Stimulated activated memory B cell treated with anti-CD40 and anti-IgM and Interleukin-4, amounts not matched to agents 10 μg/mL and 1 μg/mL and 100 μg/mL, for 72 hours (primary cell): ENCODE results near the gene MAD1L1.
A peak's percentile ranks its signal among the peaks of the same experiment; 100 is the strongest.

Experiments
- ATAC-seq: fragments of 150-1000 bp; cut with Tn5 transposase; 2 replicates; pipeline ENCODE4 v1.10.0; 2021
- H3K27ac Mint-ChIP-seq: one replicate; pipeline ENCODE4 v1.8.0; 2022; ENCODE audit warnings: mild to moderate bottlenecking, mixed read lengths
- H3K27me3 Mint-ChIP-seq: one replicate; pipeline ENCODE4 v1.8.0; 2022; ENCODE audit warnings: mixed read lengths
- H3K36me3 Mint-ChIP-seq: one replicate; pipeline ENCODE4 v1.8.0; 2022; ENCODE audit warnings: mixed read lengths
- H3K4me1 Mint-ChIP-seq: one replicate; pipeline ENCODE4 v1.8.0; 2022; ENCODE audit warnings: mixed read lengths
- H3K4me3 Mint-ChIP-seq: one replicate; pipeline ENCODE4 v1.8.0; 2022; ENCODE audit warnings: mild to moderate bottlenecking, moderate library complexity, mixed read lengths
- H3K9me3 Mint-ChIP-seq: one replicate; pipeline ENCODE4 v1.8.0; 2022; ENCODE audit warnings: mixed read lengths

Gene MAD1L1

DNA sequence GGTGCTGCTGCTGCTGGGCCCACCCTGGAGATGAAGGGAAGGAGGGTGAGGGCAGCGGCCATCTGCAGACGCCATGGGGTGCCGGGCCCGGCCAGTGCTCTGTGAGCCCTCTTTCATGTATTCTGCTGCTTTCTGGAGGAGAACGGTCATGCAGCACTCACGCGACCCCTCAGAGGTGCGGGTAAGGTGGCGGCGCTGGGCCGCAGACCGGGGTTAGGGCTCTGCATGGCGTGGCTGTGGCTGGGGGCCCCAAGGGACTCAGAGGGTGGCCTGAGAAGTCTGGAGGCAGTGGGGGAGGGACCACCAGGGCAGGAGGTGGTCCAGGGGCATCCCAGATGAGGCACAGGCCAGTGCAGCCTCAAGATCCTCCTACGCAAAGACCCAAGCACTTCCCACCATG lies 287.2 kb downstream of the MAD1L1 start:
- H3K27me3 Mint-ChIP-seq = no peaks in the 10 kb centered on the region
- no peak for ATAC-seq
- no peaks in the 10 kb centered on the region for H3K9me3 Mint-ChIP-seq
- H3K36me3 Mint-ChIP-seq = peaks cover 5% of the 10 kb centered on the region
- H3K27ac Mint-ChIP-seq = peak overlapping the region; percentile 10
- H3K4me1 Mint-ChIP-seq = peaks cover 14% of the 10 kb centered on the region
- H3K4me3 Mint-ChIP-seq = no peak overlapping the region

DNA sequence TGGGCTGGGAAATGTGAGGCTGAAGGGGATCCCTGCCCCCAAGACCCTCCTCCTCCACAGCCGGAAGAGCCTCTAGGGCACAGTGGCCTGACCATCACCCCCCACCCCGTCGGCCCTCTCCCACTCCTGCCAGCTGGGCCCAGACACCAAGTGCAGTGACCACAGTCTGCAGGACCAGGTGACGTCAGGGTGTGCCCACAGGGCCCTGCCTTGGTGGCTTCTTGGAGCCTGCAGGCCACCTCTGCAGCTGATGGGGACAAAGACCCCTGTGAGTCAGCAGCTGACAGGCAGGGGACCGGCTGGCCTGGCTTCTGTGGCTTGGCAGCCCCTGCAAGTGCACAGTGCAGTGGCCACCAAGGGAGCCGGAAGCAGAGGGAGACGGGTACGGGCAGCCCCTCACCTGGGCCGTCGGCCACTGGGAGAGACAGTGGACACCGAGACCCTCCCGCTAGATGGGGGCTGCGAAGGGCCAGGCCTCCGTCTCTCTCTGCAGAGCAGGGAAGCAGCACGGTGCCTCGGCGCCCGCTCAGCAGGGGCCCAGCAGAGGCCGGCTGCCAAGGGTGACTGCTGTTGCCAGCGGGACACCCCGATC lies 288.0 kb downstream of the MAD1L1 start:
- Mint-ChIP-seq H3K27me3 (no peaks in the 10 kb centered on the region), H3K27ac (no peak overlapping the region), H3K9me3 (no peaks in the 10 kb centered on the region), H3K36me3 (no peaks in the 10 kb centered on the region), H3K4me3 (no peak overlapping the region), H3K4me1 (peaks cover 22% of the 10 kb centered on the region)
- no peak for ATAC-seq

GRCh38 chr7:1943933-1944618 lies 288.7 kb downstream of the MAD1L1 start:
- H3K4me3 Mint-ChIP-seq = no peak overlapping the region

GRCh38 chr7:1943326-1943725 lies 289.4 kb downstream of the MAD1L1 start:
- Mint-ChIP-seq H3K4me3 (no peak overlapping the region), H3K27ac (no peak overlapping the region), H3K4me1 (peaks cover 36% of the 10 kb centered on the region), H3K9me3 (no peaks in the 10 kb centered on the region), H3K27me3 (no peaks in the 10 kb centered on the region), H3K36me3 (peaks cover 1% of the 10 kb centered on the region)
- ATAC-seq = no peak

More at GRCh38 chr7:1943933-1944618, 288.7 kb downstream of the MAD1L1 start:
- H3K27ac Mint-ChIP-seq = no peak overlapping the region
- no peaks in the 10 kb centered on the region for H3K27me3 Mint-ChIP-seq
- H3K4me1 Mint-ChIP-seq = peaks cover 29% of the 10 kb centered on the region
- no peaks in the 10 kb centered on the region for H3K36me3 Mint-ChIP-seq
- ATAC-seq = no peak
- H3K9me3 Mint-ChIP-seq = no peaks in the 10 kb centered on the region

GRCh38 chr7:1942941-1943289 lies 289.8 kb downstream of the MAD1L1 start:
- H3K4me1 Mint-ChIP-seq = peaks cover 40% of the 10 kb centered on the region
- no peak for ATAC-seq
- no peaks in the 10 kb centered on the region for H3K27me3 Mint-ChIP-seq
- peaks cover 6% of the 10 kb centered on the region for H3K36me3 Mint-ChIP-seq
- peak overlapping the region; percentile 89 for H3K27ac Mint-ChIP-seq
- H3K9me3 Mint-ChIP-seq = no peaks in the 10 kb centered on the region
- no peak overlapping the region for H3K4me3 Mint-ChIP-seq

- H3K27ac Mint-ChIP-seq = peak overlapping the region; percentile 89
- H3K36me3 Mint-ChIP-seq = peaks cover 6% of the 10 kb centered on the region
- H3K9me3 Mint-ChIP-seq = no peaks in the 10 kb centered on the region
- no peaks in the 10 kb centered on the region for H3K27me3 Mint-ChIP-seq
- ATAC-seq = no peak
- peaks cover 41% of the 10 kb centered on the region for H3K4me1 Mint-ChIP-seq
- no peak overlapping the region for H3K4me3 Mint-ChIP-seq
These were observed 290.4 kb downstream of the MAD1L1 start for GRCh38 chr7:1942243-1942940.

- Mint-ChIP-seq H3K36me3 (peaks cover 6% of the 10 kb centered on the region), H3K9me3 (no peaks in the 10 kb centered on the region), H3K4me3 (no peak overlapping the region), H3K27me3 (no peaks in the 10 kb centered on the region), H3K27ac (peak overlapping the region; percentile 89), H3K4me1 (peaks cover 41% of the 10 kb centered on the region)
- ATAC-seq = no peak
These were observed 291.1 kb downstream of the MAD1L1 start for GRCh38 chr7:1941464-1942242.

- Mint-ChIP-seq H3K36me3 (peaks cover 6% of the 10 kb centered on the region), H3K27ac (peak overlapping the region; percentile 89), H3K4me3 (peak overlapping the region; percentile 88), H3K4me1 (peaks cover 41% of the 10 kb centered on the region), H3K27me3 (no peaks in the 10 kb centered on the region), H3K9me3 (no peaks in the 10 kb centered on the region)
- peak; percentile 11 for ATAC-seq
These were observed 291.9 kb downstream of the MAD1L1 start for GRCh38 chr7:1940863-1941262.

- Mint-ChIP-seq H3K4me1 (peaks cover 41% of the 10 kb centered on the region), H3K27me3 (no peaks in the 10 kb centered on the region), H3K9me3 (no peaks in the 10 kb centered on the region), H3K27ac (peak overlapping the region; percentile 89), H3K36me3 (peaks cover 6% of the 10 kb centered on the region), H3K4me3 (peak overlapping the region; percentile 88)
- ATAC-seq = peak; percentile 97
These were observed 292.4 kb downstream of the MAD1L1 start for GRCh38 chr7:1940402-1940786.

- Mint-ChIP-seq H3K9me3 (no peaks in the 10 kb centered on the region), H3K27me3 (no peaks in the 10 kb centered on the region), H3K4me1 (peaks cover 44% of the 10 kb centered on the region), H3K36me3 (peaks cover 9% of the 10 kb centered on the region), H3K27ac (peak overlapping the region; percentile 89), H3K4me3 (peak overlapping the region; percentile 88)
- ATAC-seq = peak; percentile 44
These were observed 293.0 kb downstream of the MAD1L1 start for GRCh38 chr7:1939434-1940401.

DNA sequence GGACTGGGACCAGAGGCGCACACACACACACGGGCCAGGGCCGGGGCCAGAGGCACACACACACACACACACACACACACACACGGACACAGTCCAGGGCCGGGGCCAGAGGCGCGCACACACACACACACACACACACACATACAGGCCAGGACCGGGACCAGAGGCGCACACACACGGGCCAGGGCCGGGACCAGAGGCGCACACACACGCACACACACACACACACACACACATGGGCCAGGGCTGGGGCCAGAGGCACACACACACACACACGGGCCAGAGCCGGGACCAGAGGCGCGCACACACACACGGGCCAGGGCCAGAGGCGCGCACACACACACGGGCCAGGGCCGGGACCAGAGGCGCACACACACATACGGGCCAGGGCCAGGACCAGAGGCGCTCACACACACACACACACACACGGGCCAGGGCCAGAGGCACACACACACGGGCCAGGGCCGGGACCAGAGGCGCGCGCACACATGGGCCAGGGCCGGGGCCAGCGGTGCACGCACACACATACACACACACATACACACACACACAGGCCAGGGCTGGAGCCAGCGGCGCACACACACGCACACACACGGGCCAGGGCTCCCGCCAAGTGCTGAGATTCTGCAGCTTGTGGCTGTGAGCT lies 293.8 kb downstream of the MAD1L1 start:
- peak; percentile 2 for ATAC-seq
- H3K27me3 Mint-ChIP-seq = no peaks in the 10 kb centered on the region
- H3K36me3 Mint-ChIP-seq = peaks cover 18% of the 10 kb centered on the region
- H3K9me3 Mint-ChIP-seq = no peaks in the 10 kb centered on the region
- H3K4me1 Mint-ChIP-seq = peaks cover 51% of the 10 kb centered on the region
- peak overlapping the region; percentile 88 for H3K4me3 Mint-ChIP-seq
- peak overlapping the region; percentile 89 for H3K27ac Mint-ChIP-seq

DNA sequence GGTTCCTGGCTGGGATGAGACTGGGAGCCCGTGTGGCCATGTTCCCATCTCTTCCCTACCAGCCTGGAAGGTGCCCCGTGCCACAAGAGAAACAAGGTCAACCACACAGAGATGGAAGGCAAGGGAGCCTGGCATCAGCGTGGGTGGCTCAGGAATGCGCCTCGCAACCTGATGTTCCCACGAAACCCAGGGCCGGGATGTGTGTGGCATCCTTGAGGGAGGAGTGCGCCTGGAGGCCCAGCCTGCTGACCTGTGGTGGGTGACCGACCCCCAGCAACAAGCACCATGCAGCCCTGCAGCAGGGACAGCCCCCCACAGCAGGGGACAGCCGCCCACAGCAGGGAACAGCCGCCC lies 295.5 kb downstream of the MAD1L1 start:
- no peak for ATAC-seq
- Mint-ChIP-seq H3K27ac (no peak overlapping the region), H3K4me3 (no peak overlapping the region), H3K9me3 (no peaks in the 10 kb centered on the region), H3K27me3 (no peaks in the 10 kb centered on the region), H3K4me1 (peaks cover 50% of the 10 kb centered on the region), H3K36me3 (peaks cover 32% of the 10 kb centered on the region)

- Mint-ChIP-seq H3K27me3 (no peaks in the 10 kb centered on the region), H3K4me3 (no peak overlapping the region), H3K36me3 (peaks cover 37% of the 10 kb centered on the region), H3K9me3 (no peaks in the 10 kb centered on the region), H3K27ac (no peak overlapping the region), H3K4me1 (peaks cover 46% of the 10 kb centered on the region)
- no peak for ATAC-seq
These were observed 296.1 kb downstream of the MAD1L1 start for GRCh38 chr7:1936531-1937251.

DNA sequence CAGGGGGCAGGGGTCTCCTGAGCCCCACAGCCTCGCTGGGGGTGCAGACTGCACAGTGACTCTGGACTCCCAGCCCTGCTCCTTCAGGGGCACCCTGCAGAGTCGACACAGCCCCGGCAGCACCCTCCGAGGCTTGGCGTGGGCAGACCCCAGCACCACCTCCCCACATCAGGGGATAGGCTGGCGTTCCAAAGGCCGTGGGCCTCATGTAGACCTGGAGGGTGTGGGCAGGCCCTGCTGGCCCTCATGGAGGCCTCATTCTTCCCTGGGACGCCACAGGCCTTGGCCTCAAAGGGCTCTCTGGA lies 296.8 kb downstream of the MAD1L1 start:
- peaks cover 44% of the 10 kb centered on the region for H3K36me3 Mint-ChIP-seq
- peaks cover 41% of the 10 kb centered on the region for H3K4me1 Mint-ChIP-seq
- H3K4me3 Mint-ChIP-seq = no peak overlapping the region
- no peaks in the 10 kb centered on the region for H3K27me3 Mint-ChIP-seq
- H3K27ac Mint-ChIP-seq = no peak overlapping the region
- H3K9me3 Mint-ChIP-seq = no peaks in the 10 kb centered on the region
- no peak for ATAC-seq
